H1 (cell line): ENCODE results near the gene RELB.
A peak's percentile ranks its signal among the peaks of the same experiment; 100 is the strongest.

Experiments
- CHD1 ChIP-seq: IDR thresholded peaks from 2 replicates; pipeline ENCODE4 v1.6.1; 2012; ENCODE audit warnings: low read depth, low read length, improper control_type of control experiment
- CHD2 ChIP-seq: IDR thresholded peaks from 2 replicates; pipeline ENCODE4 v1.6.1; 2012; ENCODE audit warnings: low read length, improper control_type of control experiment
- HDAC6 ChIP-seq: IDR thresholded peaks from one replicate; pipeline ENCODE4 v1.7.1; 2012; ENCODE audit warnings: low read depth, mild to moderate bottlenecking, inconsistent platforms, low read length, moderate library complexity
- KDM1A ChIP-seq: fragments of 200-600, 300-600 bp; sonication (generic); IDR thresholded peaks from 2 replicates; pipeline ENCODE4 v1.7.1; 2016; ENCODE audit warnings: mild to moderate bottlenecking, low read length, borderline replicate concordance
- NRF1 ChIP-seq: IDR thresholded peaks from 2 replicates; pipeline ENCODE4 v1.6.1; 2011; ENCODE audit warnings: mild to moderate bottlenecking, low read depth, low read length, improper control_type of control experiment
- POLR2A ChIP-seq, 2 experiments: IDR thresholded peaks; 1 replicate in 1 of 2; 2 replicates in 1 of 2; pipeline ENCODE4 v1.6.1; 2011; ENCODE audit warnings: low read depth in 2 of 2, low read length in 2 of 2, mild to moderate bottlenecking in 2 of 2; ENCODE audit errors: control extremely low read depth in 1 of 2
- RAD21 ChIP-seq, 2 experiments: IDR thresholded peaks in 1 of 2; conservative IDR thresholded peaks in 1 of 2; 2 replicates each; pipeline ENCODE4 v1.6.1; 2011; ENCODE audit warnings: low read depth in 2 of 2, low read length in 2 of 2, improper control_type of control experiment in 1 of 2, inconsistent platforms in 1 of 2, mild to moderate bottlenecking in 1 of 2, moderate library complexity in 1 of 2
- RNF2 ChIP-seq: fragments of 200-900, 300-1000 bp; sonication (generic); IDR thresholded peaks from 2 replicates; pipeline ENCODE4 v1.7.1; 2016; ENCODE audit warnings: borderline replicate concordance, low read depth, mild to moderate bottlenecking, antibody characterized with exemption, low read length; ENCODE audit not compliant: poor library complexity, severe bottlenecking; ENCODE audit errors: missing control alignments
- RXRA ChIP-seq: IDR thresholded peaks from 2 replicates; pipeline ENCODE4 v1.6.1; 2011; ENCODE audit warnings: low read depth, mild to moderate bottlenecking, low read length, moderate library complexity; ENCODE audit not compliant: insufficient read depth
- TAF1 ChIP-seq: IDR thresholded peaks from 2 replicates; pipeline ENCODE4 v1.6.1; 2011; ENCODE audit warnings: mild to moderate bottlenecking, low read depth, low read length
- TF ChIP-seq, protein P1 (sequence below), 3 experiments: IDR thresholded peaks; 1 replicate in 2 of 3; 2 replicates in 1 of 3; pipeline versions ENCODE4 v1.5.1 to v1.6.1; 2011; ENCODE audit warnings: low read length in 3 of 3, mild to moderate bottlenecking in 3 of 3, inconsistent platforms in 2 of 3, low read depth in 1 of 3, moderate library complexity in 1 of 3; ENCODE audit not compliant: insufficient read depth in 1 of 3; ENCODE audit errors: control extremely low read depth in 1 of 3

DNA sequence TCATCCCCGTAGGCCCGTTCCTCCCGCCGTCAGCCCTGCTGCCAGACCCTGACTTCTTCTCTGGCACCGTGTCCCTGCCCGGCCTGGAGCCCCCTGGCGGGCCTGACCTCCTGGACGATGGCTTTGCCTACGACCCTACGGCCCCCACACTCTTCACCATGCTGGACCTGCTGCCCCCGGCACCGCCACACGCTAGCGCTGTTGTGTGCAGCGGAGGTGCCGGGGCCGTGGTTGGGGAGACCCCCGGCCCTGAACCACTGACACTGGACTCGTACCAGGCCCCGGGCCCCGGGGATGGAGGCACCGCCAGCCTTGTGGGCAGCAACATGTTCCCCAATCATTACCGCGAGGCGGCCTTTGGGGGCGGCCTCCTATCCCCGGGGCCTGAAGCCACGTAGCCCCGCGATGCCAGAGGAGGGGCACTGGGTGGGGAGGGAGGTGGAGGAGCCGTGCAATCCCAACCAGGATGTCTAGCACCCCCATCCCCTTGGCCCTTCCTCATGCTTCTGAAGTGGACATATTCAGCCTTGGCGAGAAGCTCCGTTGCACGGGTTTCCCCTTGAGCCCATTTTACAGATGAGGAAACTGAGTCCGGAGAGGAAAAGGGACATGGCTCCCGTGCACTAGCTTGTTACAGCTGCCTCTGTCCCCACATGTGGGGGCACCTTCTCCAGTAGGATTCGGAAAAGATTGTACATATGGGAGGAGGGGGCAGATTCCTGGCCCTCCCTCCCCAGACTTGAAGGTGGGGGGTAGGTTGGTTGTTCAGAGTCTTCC, 36.3 kb downstream of the RELB start:
- TF ChIP-seq, protein P1, sequence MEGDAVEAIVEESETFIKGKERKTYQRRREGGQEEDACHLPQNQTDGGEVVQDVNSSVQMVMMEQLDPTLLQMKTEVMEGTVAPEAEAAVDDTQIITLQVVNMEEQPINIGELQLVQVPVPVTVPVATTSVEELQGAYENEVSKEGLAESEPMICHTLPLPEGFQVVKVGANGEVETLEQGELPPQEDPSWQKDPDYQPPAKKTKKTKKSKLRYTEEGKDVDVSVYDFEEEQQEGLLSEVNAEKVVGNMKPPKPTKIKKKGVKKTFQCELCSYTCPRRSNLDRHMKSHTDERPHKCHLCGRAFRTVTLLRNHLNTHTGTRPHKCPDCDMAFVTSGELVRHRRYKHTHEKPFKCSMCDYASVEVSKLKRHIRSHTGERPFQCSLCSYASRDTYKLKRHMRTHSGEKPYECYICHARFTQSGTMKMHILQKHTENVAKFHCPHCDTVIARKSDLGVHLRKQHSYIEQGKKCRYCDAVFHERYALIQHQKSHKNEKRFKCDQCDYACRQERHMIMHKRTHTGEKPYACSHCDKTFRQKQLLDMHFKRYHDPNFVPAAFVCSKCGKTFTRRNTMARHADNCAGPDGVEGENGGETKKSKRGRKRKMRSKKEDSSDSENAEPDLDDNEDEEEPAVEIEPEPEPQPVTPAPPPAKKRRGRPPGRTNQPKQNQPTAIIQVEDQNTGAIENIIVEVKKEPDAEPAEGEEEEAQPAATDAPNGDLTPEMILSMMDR (IDR thresholded peaks at IDR 0.05; ENCODE audit: control extremely low read depth in 1 of 3, insufficient read depth in 1 of 3, low read depth in 1 of 3, low read length in 3 of 3) = peak in 1 of 3 experiments; percentile 28; a peak in 1 of 4 replicates
- peak; percentile 77; the same call in 1 of the 2 replicates for TF ChIP-seq KDM1A
- TF ChIP-seq RXRA = no peak
- TF ChIP-seq RNF2 = no peak
- no peak for TF ChIP-seq CHD2
- TF ChIP-seq CHD1 = no peak
- TF ChIP-seq RAD21 (IDR thresholded peaks at IDR 0.05 in 1 of 2, conservative IDR thresholded peaks at IDR 0.05 in 1 of 2; ENCODE audit: low read depth in 2 of 2, low read length in 2 of 2) = no peak
- no peak for TF ChIP-seq POLR2A (IDR thresholded peaks at IDR 0.05; ENCODE audit: control extremely low read depth in 1 of 2, low read depth in 2 of 2, low read length in 2 of 2)
- TF ChIP-seq HDAC6 = no peak
- TF ChIP-seq NRF1 = no peak
- no peak for TF ChIP-seq TAF1
